HEK293 (cell line): ENCODE data around the gene SPATA1.
A peak's percentile ranks its signal among the peaks of the same experiment; 100 is the strongest.

Experiments
- BCL11B ChIP-seq: fragments of 450-650 bp; formaldehyde crosslinking; IDR thresholded peaks from 2 replicates; pipeline ENCODE4 v1.5.1; 2016; ENCODE audit warnings: low read depth, missing biosample characterization, missing genetic modification characterization
- GFI1B ChIP-seq: fragments of 450-650 bp; formaldehyde crosslinking; IDR thresholded peaks from 2 replicates; pipeline ENCODE4 v1.5.1; 2016; ENCODE audit warnings: missing biosample characterization, missing genetic modification characterization
- GLI4 ChIP-seq: fragments of 450-650 bp; formaldehyde crosslinking; IDR thresholded peaks from 2 replicates; pipeline ENCODE4 v1.5.1; 2016; ENCODE audit warnings: missing biosample characterization, missing genetic modification characterization
- HOXD13 ChIP-seq: sonication (generic); formaldehyde crosslinking; IDR thresholded peaks from 2 replicates; pipeline ENCODE4 v1.8.0; 2022; ENCODE audit warnings: missing genetic modification reagents, borderline replicate concordance
- KLF17 ChIP-seq: fragments of 450-650 bp; formaldehyde crosslinking; IDR thresholded peaks from 2 replicates; pipeline ENCODE4 v1.5.1; 2016; ENCODE audit warnings: missing biosample characterization, missing genetic modification characterization
- SCRT2 ChIP-seq: fragments of 450-650 bp; formaldehyde crosslinking; IDR thresholded peaks from 2 replicates; pipeline ENCODE4 v1.5.1; 2016; ENCODE audit warnings: missing biosample characterization, missing genetic modification characterization
- TRIM28 ChIP-seq: IDR thresholded peaks from 2 replicates; pipeline ENCODE4 v1.6.1; 2011; ENCODE audit warnings: low read length, control low read depth, borderline replicate concordance
- YY1 ChIP-seq: fragments of 450-650 bp; formaldehyde crosslinking; IDR thresholded peaks from 2 replicates; pipeline ENCODE4 v1.5.1; 2018; ENCODE audit warnings: missing biosample characterization, missing genetic modification characterization
- ZBTB48 ChIP-seq: fragments of 450-650 bp; formaldehyde crosslinking; IDR thresholded peaks from 2 replicates; pipeline ENCODE4 v1.5.1; 2016; ENCODE audit warnings: missing biosample characterization, missing genetic modification characterization
- ZBTB8A ChIP-seq: fragments of 450-650 bp; formaldehyde crosslinking; IDR thresholded peaks from 2 replicates; pipeline ENCODE4 v1.5.1; 2016; ENCODE audit warnings: missing biosample characterization, missing genetic modification characterization
- ZFHX2 ChIP-seq: fragments of 450-650 bp; formaldehyde crosslinking; conservative IDR thresholded peaks from 2 replicates; pipeline ENCODE4 v1.5.1; 2016; ENCODE audit warnings: missing biosample characterization, missing genetic modification characterization
- ZFP3 ChIP-seq: fragments of 450-650 bp; formaldehyde crosslinking; IDR thresholded peaks from 2 replicates; pipeline ENCODE4 v1.5.1; 2016; ENCODE audit warnings: low read depth, missing biosample characterization, missing genetic modification characterization
- ZFP37 ChIP-seq: fragments of 450-650 bp; formaldehyde crosslinking; IDR thresholded peaks from 2 replicates; pipeline ENCODE4 v1.5.1; 2016; ENCODE audit warnings: missing biosample characterization, missing genetic modification characterization
- ZNF10 ChIP-seq: fragments of 450-650 bp; formaldehyde crosslinking; IDR thresholded peaks from 2 replicates; pipeline ENCODE4 v1.5.1; 2017; ENCODE audit warnings: missing biosample characterization, missing genetic modification characterization
- ZNF148 ChIP-seq: fragments of 450-650 bp; formaldehyde crosslinking; IDR thresholded peaks from 2 replicates; pipeline ENCODE4 v1.5.0; 2017; ENCODE audit warnings: missing biosample characterization, missing genetic modification characterization, borderline replicate concordance
- ZNF155 ChIP-seq: fragments of 450-650 bp; formaldehyde crosslinking; IDR thresholded peaks from 2 replicates; pipeline ENCODE4 v1.5.1; 2016; ENCODE audit warnings: missing biosample characterization, missing genetic modification characterization
- ZNF157 ChIP-seq: fragments of 450-650 bp; formaldehyde crosslinking; IDR thresholded peaks from 2 replicates; pipeline ENCODE4 v1.5.1; 2016; ENCODE audit warnings: missing biosample characterization, missing genetic modification characterization
- ZNF239 ChIP-seq: fragments of 450-650 bp; formaldehyde crosslinking; IDR thresholded peaks from 2 replicates; pipeline ENCODE4 v1.5.1; 2016; ENCODE audit warnings: missing biosample characterization, missing genetic modification characterization
- ZNF302 ChIP-seq: fragments of 450-650 bp; formaldehyde crosslinking; IDR thresholded peaks from 2 replicates; pipeline ENCODE4 v1.5.1; 2016; ENCODE audit warnings: missing biosample characterization, missing genetic modification characterization, low read depth
- ZNF324 ChIP-seq: fragments of 450-650 bp; formaldehyde crosslinking; IDR thresholded peaks from 2 replicates; pipeline ENCODE4 v1.5.1; 2016; ENCODE audit warnings: missing biosample characterization, missing genetic modification characterization
- ZNF335 ChIP-seq: fragments of 450-650 bp; formaldehyde crosslinking; conservative IDR thresholded peaks from 2 replicates; pipeline ENCODE4 v1.5.1; 2016; ENCODE audit warnings: missing biosample characterization, missing genetic modification characterization
- ZNF391 ChIP-seq: fragments of 450-650 bp; formaldehyde crosslinking; IDR thresholded peaks from 2 replicates; pipeline ENCODE4 v1.5.1; 2016; ENCODE audit warnings: low read depth, missing biosample characterization, missing genetic modification characterization, borderline replicate concordance
- ZNF426 ChIP-seq: fragments of 450-650 bp; formaldehyde crosslinking; IDR thresholded peaks from 2 replicates; pipeline ENCODE4 v1.5.1; 2017; ENCODE audit warnings: missing biosample characterization, missing genetic modification characterization, mild to moderate bottlenecking, inconsistent platforms, moderate library complexity
- ZNF48 ChIP-seq: fragments of 450-650 bp; formaldehyde crosslinking; IDR thresholded peaks from 2 replicates; pipeline ENCODE4 v1.5.1; 2016; ENCODE audit warnings: missing biosample characterization, missing genetic modification characterization
- ZNF501 ChIP-seq: fragments of 450-650 bp; formaldehyde crosslinking; IDR thresholded peaks from 2 replicates; pipeline ENCODE4 v1.5.1; 2016; ENCODE audit warnings: missing biosample characterization, missing genetic modification characterization
- ZNF521 ChIP-seq: fragments of 450-650 bp; formaldehyde crosslinking; IDR thresholded peaks from 2 replicates; pipeline ENCODE4 v1.5.1; 2017; ENCODE audit warnings: missing biosample characterization, mild to moderate bottlenecking, missing genetic modification characterization
- ZNF585B ChIP-seq: fragments of 450-650 bp; formaldehyde crosslinking; IDR thresholded peaks from 2 replicates; pipeline ENCODE4 v1.5.1; 2016; ENCODE audit warnings: missing biosample characterization, missing genetic modification characterization
- ZNF610 ChIP-seq: fragments of 450-650 bp; formaldehyde crosslinking; IDR thresholded peaks from 2 replicates; pipeline ENCODE4 v1.5.1; 2016; ENCODE audit warnings: missing biosample characterization, missing genetic modification characterization, borderline replicate concordance
- ZNF670 ChIP-seq: fragments of 450-650 bp; formaldehyde crosslinking; IDR thresholded peaks from 2 replicates; pipeline ENCODE4 v1.5.1; 2016; ENCODE audit warnings: missing biosample characterization, missing genetic modification characterization, low read depth
- ZNF701 ChIP-seq: fragments of 450-650 bp; formaldehyde crosslinking; IDR thresholded peaks from 2 replicates; pipeline ENCODE4 v1.5.1; 2016; ENCODE audit warnings: missing biosample characterization, missing genetic modification characterization
- ZNF792 ChIP-seq: fragments of 450-650 bp; formaldehyde crosslinking; IDR thresholded peaks from 2 replicates; pipeline ENCODE4 v1.5.1; 2016; ENCODE audit warnings: missing biosample characterization, missing genetic modification characterization
- ZNF830 ChIP-seq: fragments of 450-650 bp; IDR thresholded peaks from 2 replicates; pipeline ENCODE4 v1.5.0; 2018; ENCODE audit warnings: missing biosample characterization, missing genetic modification characterization, low read depth, mild to moderate bottlenecking, moderate library complexity
- TF ChIP-seq, protein P1 (sequence below): fragments of 450-650 bp; formaldehyde crosslinking; IDR thresholded peaks from 2 replicates; pipeline ENCODE4 v1.5.1; 2017; ENCODE audit warnings: missing biosample characterization, missing genetic modification characterization
- TF ChIP-seq, protein P2 (sequence below): fragments of 450-650 bp; formaldehyde crosslinking; IDR thresholded peaks from 2 replicates; pipeline ENCODE4 v1.5.1; 2016; ENCODE audit warnings: missing biosample characterization, missing genetic modification characterization, low read depth
- TF ChIP-seq, protein P3 (sequence below): fragments of 450-650 bp; formaldehyde crosslinking; IDR thresholded peaks from 2 replicates; pipeline ENCODE4 v1.5.1; 2016; ENCODE audit warnings: missing biosample characterization, missing genetic modification characterization

Gene SPATA1

DNA sequence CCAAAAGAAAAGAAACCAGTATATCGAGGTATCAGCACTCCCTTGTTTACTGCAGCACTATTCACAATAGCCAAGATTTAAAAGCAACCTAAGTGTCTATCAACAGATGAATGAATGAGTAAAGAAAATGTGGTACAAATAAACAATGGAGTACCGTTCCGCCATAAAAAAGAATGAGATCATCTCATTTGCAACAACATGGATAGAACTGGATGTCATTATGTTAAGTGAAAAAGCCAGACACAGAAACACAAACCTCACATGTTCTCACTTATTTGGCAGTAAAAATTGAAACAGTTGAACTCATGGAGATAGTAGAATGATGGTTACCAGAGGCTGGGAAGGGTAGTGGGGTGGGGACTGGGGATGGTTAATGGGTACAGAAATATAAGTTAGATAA lies 4.5 kb downstream of the SPATA1 start (continued):
- no peak for TF ChIP-seq ZNF610 (tag by site-specific recombination)
- TF ChIP-seq, protein P1, sequence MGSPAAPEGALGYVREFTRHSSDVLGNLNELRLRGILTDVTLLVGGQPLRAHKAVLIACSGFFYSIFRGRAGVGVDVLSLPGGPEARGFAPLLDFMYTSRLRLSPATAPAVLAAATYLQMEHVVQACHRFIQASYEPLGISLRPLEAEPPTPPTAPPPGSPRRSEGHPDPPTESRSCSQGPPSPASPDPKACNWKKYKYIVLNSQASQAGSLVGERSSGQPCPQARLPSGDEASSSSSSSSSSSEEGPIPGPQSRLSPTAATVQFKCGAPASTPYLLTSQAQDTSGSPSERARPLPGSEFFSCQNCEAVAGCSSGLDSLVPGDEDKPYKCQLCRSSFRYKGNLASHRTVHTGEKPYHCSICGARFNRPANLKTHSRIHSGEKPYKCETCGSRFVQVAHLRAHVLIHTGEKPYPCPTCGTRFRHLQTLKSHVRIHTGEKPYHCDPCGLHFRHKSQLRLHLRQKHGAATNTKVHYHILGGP (tag by site-specific recombination): no peak
- TF ChIP-seq ZNF701: no peak
- TF ChIP-seq ZNF155: no peak
- no peak for TF ChIP-seq ZNF501
- TF ChIP-seq ZFP37: no peak
- no peak for TF ChIP-seq ZNF426 (tag by site-specific recombination)
- TF ChIP-seq ZNF10 (tag by site-specific recombination): peak; percentile 33; the same call in 1 of the 2 replicates
- TF ChIP-seq TRIM28: peak; percentile 34; the same call in 1 of the 2 replicates
- TF ChIP-seq ZBTB8A (tag by site-specific recombination): no peak
- no peak for TF ChIP-seq ZNF157 (tag by site-specific recombination)
- no peak for TF ChIP-seq ZNF239
- no peak for TF ChIP-seq GFI1B (tag by site-specific recombination)
- no peak for TF ChIP-seq ZFHX2 (tag by site-specific recombination)
- no peak for TF ChIP-seq ZBTB48
- no peak for TF ChIP-seq YY1 (tag by site-specific recombination)
- TF ChIP-seq, protein P2, sequence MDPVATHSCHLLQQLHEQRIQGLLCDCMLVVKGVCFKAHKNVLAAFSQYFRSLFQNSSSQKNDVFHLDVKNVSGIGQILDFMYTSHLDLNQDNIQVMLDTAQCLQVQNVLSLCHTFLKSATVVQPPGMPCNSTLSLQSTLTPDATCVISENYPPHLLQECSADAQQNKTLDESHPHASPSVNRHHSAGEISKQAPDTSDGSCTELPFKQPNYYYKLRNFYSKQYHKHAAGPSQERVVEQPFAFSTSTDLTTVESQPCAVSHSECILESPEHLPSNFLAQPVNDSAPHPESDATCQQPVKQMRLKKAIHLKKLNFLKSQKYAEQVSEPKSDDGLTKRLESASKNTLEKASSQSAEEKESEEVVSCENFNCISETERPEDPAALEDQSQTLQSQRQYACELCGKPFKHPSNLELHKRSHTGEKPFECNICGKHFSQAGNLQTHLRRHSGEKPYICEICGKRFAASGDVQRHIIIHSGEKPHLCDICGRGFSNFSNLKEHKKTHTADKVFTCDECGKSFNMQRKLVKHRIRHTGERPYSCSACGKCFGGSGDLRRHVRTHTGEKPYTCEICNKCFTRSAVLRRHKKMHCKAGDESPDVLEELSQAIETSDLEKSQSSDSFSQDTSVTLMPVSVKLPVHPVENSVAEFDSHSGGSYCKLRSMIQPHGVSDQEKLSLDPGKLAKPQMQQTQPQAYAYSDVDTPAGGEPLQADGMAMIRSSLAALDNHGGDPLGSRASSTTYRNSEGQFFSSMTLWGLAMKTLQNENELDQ (tag by site-specific recombination): no peak
- no peak for TF ChIP-seq ZNF148 (tag by site-specific recombination)
- TF ChIP-seq ZNF391: no peak
- no peak for TF ChIP-seq ZNF324
- no peak for TF ChIP-seq ZNF48 (tag by site-specific recombination)
- TF ChIP-seq ZNF302 (tag by site-specific recombination): no peak
- TF ChIP-seq KLF17 (tag by site-specific recombination): no peak
- no peak for TF ChIP-seq HOXD13 (CRISPR knock-in tag)
- no peak for TF ChIP-seq BCL11B
- no peak for TF ChIP-seq ZNF792 (tag by site-specific recombination)
- TF ChIP-seq GLI4 (tag by site-specific recombination): no peak
- no peak for TF ChIP-seq ZNF335
- TF ChIP-seq ZNF830: no peak
- TF ChIP-seq ZNF585B: no peak
- TF ChIP-seq, protein P3, sequence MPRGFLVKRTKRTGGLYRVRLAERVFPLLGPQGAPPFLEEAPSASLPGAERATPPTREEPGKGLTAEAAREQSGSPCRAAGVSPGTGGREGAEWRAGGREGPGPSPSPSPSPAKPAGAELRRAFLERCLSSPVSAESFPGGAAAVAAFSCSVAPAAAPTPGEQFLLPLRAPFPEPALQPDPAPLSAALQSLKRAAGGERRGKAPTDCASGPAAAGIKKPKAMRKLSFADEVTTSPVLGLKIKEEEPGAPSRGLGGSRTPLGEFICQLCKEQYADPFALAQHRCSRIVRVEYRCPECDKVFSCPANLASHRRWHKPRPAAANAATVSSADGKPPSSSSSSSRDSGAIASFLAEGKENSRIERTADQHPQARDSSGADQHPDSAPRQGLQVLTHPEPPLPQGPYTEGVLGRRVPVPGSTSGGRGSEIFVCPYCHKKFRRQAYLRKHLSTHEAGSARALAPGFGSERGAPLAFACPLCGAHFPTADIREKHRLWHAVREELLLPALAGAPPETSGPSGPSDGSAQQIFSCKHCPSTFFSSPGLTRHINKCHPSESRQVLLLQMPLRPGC (tag by site-specific recombination): no peak
- TF ChIP-seq ZFP3 (tag by site-specific recombination): no peak
- TF ChIP-seq ZNF670 (tag by site-specific recombination): no peak
- TF ChIP-seq ZNF521 (tag by site-specific recombination): no peak
- TF ChIP-seq SCRT2 (tag by site-specific recombination): peak; percentile 92
